CD4-positive, alpha-beta T cell treated with Interleukin-6 at 100 ng/mL for 8 hours (primary cell): Measurements from ENCODE around the gene RAB15.

Source experiments
- DNase-seq: peaks from one replicate; pipeline ENCODE4 v3.0.0-alpha.2; 2020; ENCODE audit warnings: mixed read lengths, low spot score

RAB15 gene

DNA sequence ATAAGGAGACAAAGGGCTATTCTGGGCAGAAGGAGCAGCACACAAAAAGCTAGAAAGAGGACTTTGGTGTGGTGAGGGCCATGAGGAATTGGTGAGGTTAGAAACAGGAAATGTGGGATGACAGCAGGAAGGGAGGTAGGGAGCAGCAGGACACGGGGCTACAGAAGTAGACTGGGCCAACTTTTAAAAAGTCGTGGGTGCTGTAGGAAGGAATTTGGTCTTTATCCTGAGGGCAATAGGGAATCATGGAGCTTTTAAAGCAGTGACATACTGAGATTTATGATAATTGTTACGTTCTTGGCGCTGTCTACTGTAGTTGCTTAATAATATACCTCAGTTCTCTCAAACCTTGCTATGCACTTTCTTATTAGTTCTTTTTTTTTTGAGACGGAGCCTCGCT is 66.1 kb downstream of the RAB15 start:
- DNase-seq, result no peak

DNA sequence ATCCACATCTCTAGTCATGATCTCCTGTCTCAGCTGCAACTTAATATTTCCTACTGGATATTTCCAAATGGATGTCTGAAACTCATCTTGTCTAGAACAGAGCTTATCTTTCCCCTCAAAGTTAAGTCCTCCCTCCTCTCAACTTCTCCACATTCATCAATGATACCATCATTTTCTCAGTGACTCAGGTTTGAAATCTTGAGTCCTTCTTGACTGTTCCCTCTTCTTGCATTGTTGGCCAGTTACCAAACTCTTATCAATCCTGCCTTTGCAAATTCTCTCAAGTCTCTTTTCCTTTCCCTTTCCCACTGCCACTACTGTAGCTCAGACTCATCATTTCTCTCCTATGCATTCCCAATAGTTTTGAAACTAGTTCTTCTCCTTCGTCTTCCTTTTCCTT is 72.2 kb downstream of the RAB15 start:
- DNase-seq, result no peak
